ENCODE measurements around the gene CCND2.

Gene CCND2

DNA sequence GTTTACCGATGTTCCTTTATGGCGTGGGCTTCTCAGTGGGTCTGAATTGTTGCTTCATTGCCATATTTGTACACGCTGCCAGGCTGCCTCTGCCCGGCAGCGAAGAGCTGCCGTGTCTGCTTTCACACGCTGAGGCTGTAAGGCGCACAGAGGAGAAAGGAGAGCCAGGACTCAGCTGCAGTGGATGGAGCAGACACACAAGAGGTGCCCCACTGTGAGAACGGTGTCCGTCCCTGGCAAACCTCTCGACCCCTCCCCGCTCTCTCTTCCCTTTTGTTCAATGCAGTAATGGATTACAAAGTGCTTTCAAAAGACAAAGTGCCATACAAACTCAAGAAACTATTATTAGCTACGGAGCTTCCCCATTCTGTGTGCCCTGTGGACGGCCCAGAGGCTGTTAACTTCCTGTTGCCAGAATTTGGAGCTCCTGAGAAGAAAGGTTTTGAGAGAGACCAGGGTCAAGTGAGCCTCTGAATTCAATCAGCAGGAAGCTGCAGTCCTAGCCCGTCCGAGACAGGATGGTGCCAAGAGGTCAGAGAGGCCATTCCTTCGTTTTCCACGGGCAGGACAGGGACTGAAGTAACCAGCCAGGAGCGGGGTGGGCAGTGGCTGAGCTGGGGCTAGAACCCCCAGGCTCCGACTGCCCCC lies 15.8 kb downstream of the CCND2 start:
- in situ Hi-C loops (cut with MboI; ENCODE audit: low sequenced_read_pairs), result no loop called here

DNA sequence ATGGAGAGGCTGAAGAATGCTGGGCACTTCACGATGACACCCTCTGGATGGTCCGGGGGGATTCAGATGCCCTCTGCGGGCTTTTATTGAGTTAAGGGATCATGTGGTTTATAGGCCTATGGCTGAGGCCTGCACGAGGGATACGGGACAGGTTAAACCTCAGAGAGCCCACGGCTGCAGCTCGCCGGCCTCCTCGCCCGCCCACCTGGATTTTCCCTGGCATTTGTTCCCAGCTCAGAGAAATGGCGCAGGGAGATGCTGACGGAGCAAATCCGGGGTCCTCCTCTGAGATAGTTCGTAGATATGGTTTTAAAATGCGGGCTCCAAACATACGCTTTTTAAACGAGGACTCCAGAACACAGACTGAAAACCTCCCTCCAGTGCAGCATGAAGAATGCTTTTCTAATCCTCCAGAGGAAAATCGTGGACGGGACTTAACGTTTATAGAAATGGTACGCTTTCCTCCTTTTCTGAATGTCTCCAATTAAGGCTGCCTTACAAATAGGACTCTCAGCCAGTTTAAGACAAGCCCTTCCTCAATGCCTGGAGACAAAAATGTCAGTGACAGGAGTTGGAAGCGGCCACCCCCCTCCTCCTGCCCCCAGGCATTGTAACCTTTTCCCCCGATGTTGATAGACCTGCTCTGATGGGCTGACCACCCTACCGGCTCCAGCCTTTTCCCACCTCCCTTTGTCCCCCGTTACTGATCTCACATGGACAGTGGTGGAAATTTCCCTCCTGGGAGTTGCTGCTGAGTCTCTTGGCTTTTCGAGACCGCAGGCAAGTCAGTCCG lies 16.6 kb downstream of the CCND2 start:
- in situ Hi-C loops (cut with MboI; ENCODE audit: low sequenced_read_pairs), result no loop called here

DNA sequence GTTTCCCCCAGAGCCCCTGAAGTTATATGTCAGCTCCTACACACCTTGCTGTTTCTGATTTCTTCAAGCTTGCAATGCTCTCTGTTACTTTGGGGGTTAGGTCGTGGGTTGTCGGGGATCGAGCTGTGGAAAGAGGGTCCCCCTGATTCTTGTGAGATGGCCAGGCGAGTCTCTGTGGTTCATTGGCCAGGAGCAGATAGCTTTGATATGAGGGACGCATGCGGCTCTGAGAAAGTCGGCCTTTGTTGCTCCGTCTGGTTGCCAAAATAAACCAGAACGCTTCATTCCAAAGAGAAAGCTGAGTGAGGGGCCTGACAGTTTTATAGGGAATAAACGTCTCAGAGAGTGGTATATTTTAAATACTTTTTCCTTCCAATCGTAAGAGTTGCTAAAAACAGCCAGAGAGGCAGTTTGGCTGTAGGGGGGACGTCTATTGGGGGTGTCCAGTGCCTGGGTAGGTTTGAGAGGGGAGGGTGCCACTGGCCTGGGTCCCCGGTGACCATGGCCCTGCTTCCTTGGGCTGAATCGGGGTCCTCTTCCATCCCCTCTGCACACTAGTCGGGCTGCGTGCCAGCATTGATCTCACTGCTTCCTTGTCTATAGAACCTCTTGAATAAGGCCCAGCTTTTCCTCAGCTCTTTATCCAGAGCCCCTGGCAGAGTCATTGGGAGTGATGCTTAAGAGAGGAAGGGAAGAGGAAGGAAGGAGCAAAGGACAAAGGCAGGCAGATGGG lies 18.9 kb downstream of the CCND2 start:
- in situ Hi-C loops (cut with MboI; ENCODE audit: low sequenced_read_pairs), result no loop called here

DNA sequence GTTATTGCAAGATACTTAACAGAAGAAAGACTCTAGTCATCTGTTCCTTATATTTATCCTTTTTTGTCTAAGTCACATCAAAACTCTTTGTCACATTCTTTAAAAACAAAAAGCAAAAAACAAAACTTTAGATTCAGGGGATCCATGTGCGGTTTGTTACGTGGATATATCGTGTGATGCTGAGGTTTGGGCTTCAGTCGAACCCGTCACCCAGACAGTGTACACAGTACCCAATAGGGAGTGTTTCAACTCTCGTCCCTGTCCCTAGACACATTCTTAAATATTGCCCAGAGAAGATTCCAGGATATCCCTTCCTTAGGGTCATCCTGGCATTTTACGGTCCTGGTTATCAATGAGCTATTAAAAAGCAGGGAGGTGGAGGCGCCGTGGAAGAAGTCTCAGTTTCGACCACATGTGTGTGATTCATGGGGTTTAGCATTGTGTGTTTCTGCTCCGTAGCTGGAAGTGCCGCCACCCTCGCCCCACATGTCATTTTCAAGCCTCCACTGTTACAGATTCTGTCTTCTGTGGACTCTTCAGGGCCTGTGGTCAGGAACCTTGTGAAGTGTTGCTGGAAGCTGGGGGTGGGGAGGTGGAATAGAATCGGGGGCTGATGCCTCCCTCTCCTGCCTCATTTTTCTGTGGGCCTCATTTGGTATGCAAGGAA lies 19.9 kb downstream of the CCND2 start:
- in situ Hi-C loops (cut with MboI; ENCODE audit: low sequenced_read_pairs), result no loop called here

DNA sequence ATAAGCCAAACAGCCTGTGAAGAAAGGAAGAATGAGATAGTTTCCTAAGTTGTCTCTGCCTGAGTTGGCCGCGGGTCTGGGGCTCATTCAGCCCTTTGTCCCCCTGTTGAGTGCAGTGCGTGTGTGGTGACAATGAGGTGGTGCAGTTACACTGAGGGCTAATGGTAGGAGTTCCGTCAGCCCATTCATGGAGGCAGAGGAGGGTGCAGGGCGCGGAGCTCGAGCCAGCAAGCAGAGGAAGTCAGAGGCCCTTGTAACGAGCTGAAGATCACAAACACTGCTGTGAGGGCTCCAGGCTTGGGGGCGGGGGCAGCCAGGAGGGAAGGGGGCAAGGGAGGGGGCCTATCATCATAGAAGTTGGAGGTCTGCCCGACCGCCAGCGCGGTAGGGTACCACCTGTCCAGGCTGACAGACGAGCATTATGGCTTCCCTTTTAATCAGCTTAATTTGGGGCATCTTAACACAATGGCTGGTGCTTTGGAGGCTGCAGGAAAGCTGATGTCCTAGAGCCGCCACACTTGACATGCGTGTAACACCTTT lies 20.5 kb downstream of the CCND2 start:
- in situ Hi-C loops (cut with MboI; ENCODE audit: low sequenced_read_pairs), result no loop called here

DNA sequence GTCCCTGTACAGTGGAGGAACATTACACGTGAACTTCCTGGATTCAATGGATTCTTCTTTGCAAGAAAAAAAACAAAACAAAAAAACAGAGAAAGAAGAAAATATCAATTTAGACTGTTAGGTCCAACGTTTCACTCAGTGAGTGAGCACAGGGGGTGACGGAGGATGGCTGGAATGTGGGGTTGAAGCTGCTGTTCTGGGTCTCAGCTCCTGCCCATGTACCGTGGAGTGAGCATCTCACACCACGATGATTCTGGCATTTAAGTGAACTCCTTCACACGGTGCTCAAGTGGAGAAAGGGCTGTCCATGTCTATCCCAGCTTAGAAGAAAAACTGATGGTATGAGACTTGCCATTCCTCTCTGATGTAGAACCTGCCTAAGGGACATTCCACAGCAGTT lies 23.2 kb downstream of the CCND2 start:
- in situ Hi-C loops (cut with MboI; ENCODE audit: low sequenced_read_pairs), result no loop called here

DNA sequence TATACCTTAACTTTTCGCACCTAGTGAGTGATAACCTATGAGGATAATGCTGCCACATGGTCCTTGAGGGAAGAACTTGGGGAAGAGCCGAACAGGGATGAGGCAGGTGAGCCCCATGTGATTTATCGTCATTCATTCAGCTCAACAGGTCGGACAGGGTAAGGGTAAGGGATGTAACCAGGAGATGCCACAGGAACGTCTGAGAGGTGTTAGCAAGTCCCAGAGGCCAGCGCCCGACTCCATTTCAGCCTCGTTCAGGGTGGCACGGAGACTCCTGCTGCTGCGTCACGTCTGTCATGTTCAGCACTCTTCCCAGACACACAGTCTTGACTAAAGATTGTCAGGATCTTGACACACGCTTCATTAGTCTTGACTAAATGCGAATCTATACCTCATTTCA lies 24.1 kb downstream of the CCND2 start:
- in situ Hi-C loops (cut with MboI; ENCODE audit: low sequenced_read_pairs), result no loop called here

DNA sequence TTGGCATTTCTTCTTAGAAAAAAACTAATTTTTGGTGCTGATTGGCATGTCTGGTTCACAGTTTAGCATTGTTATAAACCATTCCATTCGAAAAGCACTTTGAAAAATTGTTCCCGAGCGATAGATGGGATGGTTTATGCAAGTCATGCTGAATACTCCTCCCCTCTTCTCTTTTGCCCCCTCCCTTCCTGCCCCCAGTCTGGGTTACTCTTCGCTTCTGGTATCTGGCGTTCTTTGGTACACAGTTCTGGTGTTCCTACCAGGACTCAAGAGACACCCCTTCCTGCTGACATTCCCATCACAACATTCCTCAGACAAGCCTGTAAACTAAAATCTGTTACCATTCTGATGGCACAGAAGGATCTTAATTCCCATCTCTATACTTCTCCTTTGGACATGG lies 27.3 kb downstream of the CCND2 start:
- in situ Hi-C loops (cut with MboI; ENCODE audit: low sequenced_read_pairs), result no loop called here

DNA sequence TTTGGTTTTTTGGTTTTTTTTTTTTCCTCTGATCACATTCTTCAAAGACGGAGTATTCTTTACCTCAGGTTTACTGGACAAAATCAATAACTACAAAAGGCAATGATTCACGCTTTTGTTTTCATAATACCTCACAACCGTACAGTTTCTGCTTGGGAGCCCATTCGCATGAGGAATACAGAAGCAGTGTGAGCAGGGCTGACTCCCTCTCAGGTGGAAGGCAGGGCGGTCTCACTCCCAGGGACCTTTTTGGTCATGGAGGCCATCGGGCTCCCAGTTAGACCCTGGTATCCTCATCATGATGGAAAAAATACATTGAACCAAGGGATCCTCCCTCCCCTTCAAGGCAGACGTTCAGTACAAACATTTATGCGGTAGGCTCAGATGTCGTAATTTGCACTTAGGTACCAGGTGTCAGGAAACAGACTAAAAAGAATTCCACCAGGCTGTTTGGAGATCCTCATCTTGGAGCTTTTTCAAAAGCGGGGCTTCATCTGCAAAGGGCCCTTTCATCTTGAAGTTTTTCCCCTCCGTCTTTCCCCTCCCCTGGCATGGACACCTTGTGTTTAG lies 28.5 kb downstream of the CCND2 start:
- in situ Hi-C loops (cut with MboI; ENCODE audit: low sequenced_read_pairs), result no loop called here

DNA sequence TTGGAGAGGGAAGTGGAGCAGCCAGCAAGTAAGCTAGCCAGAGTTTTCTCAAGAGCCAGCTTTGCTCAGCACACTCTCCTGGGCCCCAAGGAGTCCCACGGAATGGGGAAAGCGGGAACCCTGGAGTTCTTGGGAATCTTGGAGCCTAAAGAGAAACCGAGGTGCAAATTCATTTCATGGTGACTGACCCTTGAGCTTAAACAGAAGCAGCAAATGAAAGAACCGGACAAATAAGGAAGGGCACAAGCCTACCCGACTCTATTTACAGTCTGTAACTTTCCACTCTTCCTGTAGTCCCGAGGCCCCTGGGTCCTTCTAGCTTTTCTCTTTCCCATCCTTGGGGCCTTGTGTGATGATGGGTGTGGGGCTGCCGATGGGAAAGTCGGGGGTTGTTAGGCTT lies 29.3 kb downstream of the CCND2 start:
- in situ Hi-C loops (cut with MboI; ENCODE audit: low sequenced_read_pairs), result no loop called here

DNA sequence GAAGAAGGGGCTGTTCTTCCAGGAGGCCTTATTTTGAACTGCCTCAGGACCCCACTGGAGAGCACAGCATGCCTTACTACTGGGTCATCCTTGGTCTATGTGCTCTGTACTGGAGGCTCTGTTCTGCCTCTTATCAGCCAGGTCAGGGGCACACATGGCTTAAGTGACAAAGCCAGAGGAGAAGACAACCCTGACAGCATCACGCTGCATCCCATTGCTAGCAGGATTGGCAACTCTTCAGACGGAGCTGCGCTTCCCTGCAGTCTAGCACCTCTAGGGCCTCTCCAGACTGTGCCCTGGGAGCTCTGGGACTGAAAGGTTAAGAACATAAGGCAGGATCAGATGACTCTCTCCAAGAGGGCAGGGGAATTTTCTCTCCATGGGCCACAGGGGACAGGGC lies 30.2 kb downstream of the CCND2 start:
- in situ Hi-C loops (cut with MboI; ENCODE audit: low sequenced_read_pairs), result no loop called here

DNA sequence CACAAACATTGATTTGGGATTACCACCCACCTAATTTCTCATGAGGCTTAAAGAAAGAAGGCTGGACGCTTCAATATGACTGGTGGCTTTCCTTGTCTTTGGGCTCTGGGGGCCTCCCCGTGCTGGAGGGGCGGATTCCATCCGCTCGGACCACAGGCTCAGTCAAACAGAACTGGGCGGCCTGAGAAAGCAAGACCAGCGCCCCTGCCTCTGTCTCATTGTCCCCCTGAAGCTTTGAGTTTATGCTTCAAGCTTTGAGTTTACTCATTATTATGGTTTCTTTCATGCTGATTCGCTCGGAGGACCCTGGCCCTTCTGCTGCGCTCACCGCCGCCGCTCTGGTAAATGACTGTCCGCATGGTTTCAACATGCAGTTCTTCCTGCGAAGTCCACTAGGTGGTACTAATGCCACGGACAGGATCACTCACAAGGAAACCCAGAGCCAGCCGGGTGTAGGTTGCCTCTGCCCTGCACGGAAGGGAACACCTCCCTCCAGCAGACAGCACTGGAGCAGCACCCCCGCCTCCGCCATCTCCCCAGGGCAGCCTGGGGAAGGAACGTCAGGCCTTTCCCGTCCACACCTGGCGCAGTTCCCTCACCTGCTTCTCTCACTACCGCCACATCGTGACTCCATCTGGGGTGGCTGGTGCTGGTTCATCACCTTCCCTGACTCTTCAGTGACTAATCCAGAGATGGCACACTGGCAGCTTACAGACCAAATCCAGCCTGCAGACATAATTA lies 34.2 kb downstream of the CCND2 start:
- in situ Hi-C loops (cut with MboI; ENCODE audit: low sequenced_read_pairs), result no loop called here

DNA sequence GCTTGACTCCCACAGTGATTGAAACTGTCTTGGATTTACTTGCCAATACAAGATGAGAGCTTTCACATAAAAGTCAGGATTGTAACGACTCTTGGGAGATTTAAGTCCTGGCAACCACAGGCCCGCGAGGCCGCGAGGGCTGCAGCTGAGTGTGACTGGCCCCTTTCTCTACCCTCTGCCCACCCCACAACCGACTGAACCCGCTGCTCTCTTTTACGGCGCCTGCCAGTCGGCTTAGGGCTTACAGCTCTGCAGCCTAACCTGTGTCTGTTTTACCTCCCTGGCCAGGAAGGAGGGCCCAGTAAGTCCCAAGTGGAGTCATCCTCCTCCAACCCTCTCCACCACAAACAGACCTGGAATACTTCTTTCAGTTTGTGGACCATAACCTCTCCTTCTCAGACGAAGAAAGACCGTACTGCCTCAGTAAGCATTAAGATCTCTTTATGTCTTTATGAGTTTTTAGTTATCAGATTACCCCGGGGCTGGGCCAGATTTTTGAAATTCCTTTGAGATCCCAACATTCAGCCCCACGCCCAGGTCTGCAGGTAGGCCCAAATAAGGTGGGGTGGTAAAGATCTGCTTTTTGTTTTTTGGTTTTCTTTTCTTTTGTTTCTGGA lies 34.9 kb downstream of the CCND2 start:
- in situ Hi-C loops (cut with MboI; ENCODE audit: low sequenced_read_pairs), result no loop called here

DNA sequence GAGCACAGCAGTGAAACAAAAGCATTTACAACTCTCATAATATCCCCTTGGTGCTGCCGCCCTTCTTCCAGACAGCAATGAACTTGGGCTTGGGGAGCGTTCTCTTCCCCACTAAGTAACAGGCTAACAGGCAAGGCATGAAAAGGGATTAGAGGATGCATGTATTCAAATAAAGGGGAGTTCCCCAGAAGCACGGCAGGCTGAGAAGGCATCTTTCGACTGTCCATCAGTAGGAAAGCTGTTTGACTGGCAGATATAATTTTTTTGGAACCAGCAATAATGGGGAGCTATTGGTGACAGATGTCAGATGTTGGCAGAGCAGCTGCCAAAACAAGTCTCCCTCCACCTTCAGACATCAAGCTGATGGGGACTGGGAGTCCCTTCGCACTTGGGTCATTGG lies 38.2 kb downstream of the CCND2 start:
- in situ Hi-C loops (cut with MboI; ENCODE audit: low sequenced_read_pairs), result no loop called here

DNA sequence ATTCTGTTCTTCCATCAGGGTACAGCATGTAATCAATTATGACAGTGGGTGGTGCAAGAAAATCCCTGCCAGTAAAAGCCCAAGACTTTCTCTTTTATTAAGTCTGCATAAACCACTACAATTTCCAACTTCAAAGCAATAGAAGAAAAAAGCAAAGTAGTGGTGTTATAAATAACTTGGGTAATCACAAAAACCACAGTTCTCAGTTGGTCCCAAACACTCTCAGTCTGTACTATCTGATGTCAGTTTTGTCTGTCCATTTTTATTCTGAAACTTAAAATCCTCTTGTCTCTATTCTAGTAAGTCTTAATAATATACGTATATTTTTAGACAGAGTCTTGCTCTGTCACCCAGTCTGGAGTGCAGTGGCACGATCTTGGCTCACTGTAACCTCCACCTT lies 38.7 kb downstream of the CCND2 start:
- in situ Hi-C loops (cut with MboI; ENCODE audit: low sequenced_read_pairs), result no loop called here

DNA sequence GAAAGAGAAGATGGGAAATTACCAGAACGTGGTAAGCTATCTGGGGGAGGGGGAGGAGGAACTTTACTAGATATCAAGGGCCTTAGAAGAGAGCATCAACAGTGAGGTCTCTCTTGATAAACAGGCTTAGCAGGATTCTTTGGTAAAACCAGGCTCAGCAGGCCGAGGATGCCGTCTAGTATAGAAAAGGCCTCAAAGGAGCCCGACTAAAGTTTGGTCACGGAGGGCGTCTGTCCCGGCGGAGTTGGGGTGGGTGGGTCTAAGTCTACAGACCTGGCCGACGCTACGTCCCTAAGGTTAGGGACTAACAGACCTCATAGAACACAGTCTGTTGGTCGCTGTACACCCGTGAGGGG lies 46.9 kb downstream of the CCND2 start:
- in situ Hi-C loops (cut with MboI; ENCODE audit: low sequenced_read_pairs), result no loop called here

DNA sequence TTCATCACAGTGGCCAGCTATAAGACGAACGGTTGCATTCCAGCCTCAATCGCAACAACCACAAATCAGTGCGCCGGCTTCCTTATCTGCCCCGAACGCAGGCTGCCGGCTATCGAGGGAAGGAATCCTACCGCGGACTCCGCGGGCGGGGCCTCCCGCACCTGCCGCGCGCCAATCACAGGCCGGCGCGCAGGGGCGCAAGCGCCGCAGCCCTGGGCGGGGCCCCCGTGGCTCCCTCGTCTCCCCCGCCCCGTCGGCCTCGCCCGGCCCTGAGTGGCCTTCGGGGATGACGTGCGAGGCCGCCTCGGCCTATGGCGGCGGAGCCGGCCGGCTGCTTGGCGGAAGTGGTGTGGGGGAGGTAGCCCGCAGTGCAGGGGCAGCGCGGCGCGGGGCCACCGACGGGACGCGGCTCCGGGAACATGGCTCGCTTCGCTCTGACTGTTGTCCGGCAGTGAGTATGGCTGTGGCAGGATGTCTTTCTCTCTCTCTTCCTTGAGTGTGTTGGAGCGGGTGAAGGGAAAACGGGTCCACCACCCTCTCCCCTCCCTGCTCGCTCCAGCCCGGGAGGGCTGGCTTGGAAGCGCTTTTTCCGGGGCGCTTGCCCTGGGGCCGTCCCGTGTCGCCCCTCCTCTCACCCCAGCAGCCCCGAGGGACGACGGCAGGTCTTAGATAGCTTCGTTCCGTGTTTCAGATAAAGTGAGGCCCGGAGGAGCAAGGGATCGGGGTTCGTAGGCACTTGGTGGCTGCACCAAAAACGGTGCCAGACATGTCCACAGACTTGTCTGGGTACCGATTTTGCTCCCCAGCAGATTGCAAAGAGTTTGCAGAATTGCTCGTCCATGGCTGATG lies 47.5 kb downstream of the CCND2 start, which contains the start of gene TIGAR:
TSS of gene TIGAR (plus strand) at position 361 of the 849 bp plus-strand sequence. CDS start at position 420, 59 bp downstream.
- in situ Hi-C loops (cut with MboI; ENCODE audit: low sequenced_read_pairs), result no loop called here

DNA sequence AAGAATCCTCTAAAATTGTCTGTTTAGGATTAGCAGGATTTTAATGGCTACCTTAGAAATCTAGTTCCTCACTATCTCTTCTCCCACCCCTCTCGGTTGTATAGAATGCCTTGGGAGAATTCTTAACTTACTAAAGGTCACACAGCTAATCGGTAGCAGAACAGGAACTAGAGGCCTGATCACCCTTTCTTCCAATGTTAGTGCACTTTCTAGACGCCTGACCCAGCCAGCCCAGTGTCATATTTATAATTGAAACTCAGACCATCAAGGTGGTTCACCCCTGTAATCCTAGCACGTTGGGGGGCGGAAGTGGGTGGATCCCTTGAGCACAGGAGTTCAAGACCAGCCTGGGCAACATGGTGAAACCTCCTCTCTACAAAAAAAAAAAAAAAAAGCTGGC lies 49.2 kb downstream of the CCND2 start:
- in situ Hi-C loops (cut with MboI; ENCODE audit: low sequenced_read_pairs), result no loop called here
